Nucleus accumbens (tissue), 56 donors: ENCODE results near the gene HBD.
"Not testable (repeated sequence)": the region's sequence is repeated elsewhere in the genome, so short reads cannot be mapped to it uniquely, and the experiment has no call there.

Experiments
- DNase-seq, 56 donors: peaks; one replicate each; lab custom pipeline; 2025; lab: John Stamatoyannopoulos, UW

The HBD gene

DNA sequence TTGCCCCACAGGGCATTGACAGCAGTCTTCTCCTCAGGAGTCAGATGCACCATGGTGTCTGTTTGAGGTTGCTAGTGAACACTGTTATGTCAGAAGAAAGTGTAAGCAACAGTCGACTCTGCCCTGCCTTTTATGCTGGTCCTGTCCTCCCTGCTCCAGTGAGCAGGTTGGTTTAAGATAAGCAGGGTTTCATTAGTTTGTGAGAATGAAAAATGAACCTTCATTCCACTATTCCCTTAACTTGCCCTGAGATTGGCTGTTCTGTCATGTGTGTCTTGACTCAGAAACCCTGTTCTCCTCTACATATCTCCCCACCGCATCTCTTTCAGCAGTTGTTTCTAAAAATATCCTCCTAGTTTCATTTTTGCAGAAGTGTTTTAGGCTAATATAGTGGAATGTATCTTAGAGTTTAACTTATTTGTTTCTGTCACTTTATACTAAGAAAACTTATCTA, at the start of gene HBD:
HBD (minus strand) TSS at position 103 of the 454 bp plus-strand sequence; CDS start at position 53, 50 bp downstream.
- no peak for DNase-seq

DNA sequence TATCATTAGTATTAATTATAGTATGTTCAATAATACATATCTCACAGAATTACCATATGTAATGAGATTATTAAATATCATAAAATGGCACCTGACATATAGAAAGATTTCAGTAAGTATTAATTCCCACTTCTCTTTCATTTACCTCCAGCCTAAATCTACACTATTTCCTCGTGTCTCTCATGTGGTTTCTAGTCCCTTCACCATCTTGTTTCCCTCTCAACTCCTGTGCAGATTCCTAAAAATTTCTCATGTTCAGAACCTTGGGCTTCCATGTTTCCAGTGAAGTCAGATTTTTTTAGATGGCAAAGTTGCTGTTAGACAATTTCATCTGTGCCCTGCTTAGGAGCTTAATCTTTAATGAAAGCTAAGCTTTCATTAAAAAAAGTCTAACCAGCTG, 49.6 kb upstream of the HBD start:
- DNase-seq = no peak

DNA sequence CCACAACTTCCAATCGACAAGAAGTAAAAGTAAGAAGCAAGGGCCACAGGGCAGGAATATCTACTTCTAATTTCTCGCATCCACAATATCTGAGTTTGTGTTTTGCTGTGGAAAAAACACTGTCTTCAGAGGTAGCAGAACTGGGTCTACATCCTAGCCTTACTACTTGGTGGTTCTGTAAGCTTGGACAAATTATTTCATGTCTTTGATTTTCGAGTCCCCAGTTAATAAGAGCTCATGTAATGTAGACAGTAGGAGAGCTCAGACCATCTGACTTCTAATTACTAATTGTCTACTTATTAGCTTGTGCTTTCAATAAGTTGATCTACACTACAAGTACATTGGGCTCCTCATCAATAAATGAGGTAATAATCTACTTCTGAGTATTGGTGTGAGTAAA, 48.8 kb upstream of the HBD start:
- DNase-seq = no peak

DNA sequence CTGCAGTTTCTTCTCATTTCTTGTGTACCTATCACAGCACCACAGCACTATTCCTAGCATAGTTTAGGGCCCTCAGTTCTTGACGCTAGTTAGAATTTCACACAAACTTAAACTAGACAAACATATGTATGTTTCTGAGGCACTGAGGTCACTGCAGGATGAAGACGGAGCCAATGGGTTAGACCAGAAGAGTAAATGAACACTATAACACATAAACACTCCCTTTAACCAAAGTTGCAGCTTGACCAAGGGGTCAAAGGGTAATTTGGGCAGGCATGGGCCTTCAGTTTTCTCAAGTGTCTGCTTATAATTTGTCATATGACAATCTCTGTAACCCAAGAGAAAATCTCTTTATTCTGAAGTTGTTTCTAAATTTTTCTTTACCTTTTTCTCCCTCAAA, 48.3 kb upstream of the HBD start:
- DNase-seq = no peak

DNA sequence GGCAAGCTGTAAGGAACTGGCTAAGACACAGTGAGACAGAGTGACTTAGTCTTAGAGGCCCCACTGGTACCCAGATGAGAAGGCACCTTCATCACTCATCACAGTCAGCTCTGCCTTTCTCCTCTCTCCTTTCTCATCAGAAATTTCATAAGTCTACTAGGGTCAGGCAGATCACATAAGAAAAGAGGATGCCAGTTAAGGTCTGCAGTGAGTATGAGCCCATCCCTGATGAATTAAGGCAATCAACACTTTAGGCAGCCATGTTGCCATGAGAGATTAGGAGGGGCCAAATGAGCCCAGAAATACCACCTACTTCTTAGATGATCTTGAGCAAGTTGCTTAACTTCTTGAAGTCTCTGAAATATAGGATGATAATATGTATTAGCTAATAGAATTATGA, 47.3 kb upstream of the HBD start:
- no peak for DNase-seq

DNA sequence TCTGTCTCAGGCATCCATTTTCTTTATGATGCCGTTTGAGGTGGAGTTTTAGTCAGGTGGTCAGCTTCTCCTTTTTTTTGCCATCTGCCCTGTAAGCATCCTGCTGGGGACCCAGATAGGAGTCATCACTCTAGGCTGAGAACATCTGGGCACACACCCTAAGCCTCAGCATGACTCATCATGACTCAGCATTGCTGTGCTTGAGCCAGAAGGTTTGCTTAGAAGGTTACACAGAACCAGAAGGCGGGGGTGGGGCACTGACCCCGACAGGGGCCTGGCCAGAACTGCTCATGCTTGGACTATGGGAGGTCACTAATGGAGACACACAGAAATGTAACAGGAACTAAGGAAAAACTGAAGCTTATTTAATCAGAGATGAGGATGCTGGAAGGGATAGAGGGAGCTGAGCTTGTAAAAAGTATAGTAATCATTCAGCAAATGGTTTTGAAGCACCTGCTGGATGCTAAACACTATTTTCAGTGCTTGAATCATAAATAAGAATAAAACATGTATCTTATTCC, 46.4 kb upstream of the HBD start:
- peak in 5 of 56 donors; percentile 3 to 53 (median 7) for DNase-seq

DNA sequence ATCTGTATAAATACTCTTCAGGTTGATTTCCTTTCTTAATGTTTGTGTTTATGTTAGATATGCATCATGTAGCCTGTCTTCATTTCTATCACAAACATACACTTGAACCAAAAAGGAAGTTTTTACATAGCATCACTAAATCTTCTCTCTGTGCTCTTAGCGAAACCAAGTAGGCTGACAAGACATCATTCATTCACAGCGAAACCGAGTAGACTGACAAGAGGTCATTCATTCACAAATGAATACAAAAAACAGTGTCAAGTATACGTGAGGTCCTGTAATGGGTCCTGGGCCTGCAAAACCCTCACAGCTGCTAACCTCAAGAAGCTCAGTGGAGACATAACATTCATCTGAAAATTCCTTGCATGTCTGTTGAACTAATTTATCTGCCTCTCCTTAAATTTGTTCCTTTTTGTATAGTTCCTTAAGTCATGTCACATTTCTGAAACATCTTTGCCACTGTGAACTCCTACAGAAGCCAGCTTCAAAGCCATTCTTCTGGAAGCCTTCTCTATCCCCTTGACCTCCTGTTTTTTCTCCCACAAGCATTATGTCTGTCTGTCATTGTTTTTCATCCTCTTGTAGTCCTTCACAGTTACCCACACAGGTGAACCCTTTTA, 45.3 kb upstream of the HBD start:
- no peak for DNase-seq

DNA sequence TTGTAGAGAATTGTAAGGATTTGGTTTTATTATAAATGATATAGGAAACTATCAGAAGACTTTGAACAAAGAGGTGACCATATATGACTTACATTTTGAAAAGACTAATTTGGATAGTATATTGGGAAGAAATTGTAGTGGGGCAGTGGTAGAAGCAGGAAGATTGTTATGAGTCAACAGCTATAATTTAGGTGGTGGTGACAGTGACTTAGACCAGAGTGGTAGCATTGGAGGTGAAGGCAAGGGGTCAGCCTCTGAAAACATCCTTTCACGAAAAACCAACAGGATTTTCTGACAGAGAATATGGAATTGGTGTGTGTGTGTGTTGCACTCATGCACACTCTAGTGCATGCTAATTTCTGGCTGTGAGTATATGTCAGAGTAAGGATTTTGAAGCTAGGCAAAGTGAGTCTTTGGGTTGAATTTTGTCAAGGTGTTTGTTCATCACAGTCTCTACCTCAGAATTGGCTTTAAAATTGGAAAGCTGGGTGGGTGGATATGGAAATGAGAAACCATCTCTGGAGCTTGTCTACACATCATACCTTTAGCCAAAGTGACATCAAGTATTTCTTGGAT, 43.6 kb upstream of the HBD start:
- no peak for DNase-seq

DNA sequence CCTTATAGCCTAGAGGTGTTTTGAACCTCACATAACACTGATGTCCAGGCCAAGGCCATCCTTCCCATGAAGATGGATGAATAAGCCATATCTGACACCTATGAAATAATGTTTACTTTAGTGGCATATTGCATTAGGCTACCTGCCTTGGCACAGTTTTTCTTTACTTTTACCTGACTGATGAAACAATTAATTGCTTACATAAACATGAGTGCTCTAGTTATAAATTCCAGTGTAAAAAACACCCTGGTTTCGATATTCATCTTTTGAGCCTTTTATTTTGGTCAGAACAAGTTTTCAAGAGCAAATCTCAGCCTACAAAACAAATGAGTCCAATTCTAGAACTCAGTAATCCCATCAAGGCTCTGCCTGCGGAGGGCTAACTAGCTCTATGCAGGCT, 42.4 kb upstream of the HBD start:
- no peak for DNase-seq

DNA sequence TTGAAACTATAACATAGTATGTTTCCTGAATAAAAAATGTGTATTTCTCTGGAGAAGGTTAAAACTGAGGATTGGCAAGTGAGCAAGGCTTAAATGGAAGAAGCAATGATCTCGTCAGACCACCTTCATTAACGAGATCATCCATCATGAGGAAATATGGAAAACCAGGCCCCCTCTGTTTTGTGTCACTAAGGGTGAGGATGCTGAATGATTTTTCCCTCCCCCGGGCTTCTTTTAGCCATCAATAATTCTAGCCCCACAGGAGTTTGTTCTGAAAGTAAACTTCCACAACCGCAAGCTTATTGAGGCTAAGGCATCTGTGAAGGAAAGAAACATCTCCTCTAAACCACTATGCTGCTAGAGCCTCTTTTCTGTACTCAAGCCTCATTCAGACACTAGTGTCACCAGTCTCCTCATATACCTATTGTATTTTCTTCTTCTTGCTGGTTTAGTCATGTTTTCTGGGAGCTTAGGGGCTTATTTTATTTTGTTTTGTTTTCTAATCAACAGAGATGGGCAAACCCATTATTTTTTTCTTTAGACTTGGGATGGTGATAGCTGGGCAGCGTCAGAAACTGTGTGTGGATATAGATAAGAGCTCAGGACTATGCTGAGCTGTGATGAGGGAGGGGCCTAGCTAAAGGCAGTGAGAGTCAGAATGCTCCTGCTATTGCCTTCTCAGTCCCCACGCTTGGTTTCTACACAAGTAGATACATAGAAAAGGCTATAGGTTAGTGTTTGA, 41.3 kb upstream of the HBD start:
- DNase-seq = no peak

DNA sequence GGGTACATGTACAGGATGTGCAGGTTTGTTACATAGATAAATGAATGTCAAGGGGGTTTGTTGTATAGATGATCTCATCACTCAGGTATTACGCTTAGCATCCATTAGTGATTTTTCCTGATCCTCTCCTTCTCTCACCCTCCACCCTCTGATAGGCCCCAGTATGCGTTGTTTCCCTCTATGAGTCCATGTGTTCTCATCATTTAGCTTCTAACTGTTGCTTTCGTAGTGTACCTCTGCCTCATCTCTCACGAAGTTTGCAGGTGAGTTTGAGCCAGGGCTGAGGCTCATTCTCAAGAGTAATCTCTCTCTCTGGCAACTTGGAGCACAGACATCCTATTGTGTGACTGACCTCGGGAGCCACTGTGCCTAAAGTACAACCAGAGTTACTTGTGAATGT, 40.1 kb upstream of the HBD start:
- DNase-seq = no peak

DNA sequence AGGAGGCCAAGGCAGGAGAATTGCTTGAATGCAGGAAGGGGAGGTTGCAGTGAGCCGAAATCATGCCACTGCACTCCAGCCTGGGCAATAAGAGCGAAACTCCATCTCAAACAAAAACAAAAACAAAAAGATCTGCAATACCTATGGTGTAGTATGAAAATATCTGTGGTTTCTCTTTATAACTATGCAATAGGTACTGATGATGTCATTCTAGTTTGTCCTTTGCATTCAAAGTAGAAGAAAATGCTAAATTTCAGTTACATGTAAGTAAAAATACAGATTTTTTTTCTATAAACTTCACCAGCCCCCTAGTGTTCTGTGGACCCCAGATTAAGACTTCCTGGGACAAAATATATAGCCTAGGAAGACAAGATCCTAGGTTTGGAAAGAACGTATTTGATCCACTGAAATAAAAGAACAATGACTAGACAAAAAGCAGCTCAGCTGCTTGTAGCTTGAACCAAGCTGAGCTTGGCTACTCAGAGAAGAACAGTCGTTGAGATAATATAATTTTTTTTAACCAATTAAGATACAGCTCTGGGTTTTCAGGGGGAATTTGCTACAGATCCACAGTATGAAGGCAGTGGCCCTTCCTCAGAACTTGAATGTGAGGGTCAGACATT, 38.2 kb upstream of the HBD start:
- no peak for DNase-seq

DNA sequence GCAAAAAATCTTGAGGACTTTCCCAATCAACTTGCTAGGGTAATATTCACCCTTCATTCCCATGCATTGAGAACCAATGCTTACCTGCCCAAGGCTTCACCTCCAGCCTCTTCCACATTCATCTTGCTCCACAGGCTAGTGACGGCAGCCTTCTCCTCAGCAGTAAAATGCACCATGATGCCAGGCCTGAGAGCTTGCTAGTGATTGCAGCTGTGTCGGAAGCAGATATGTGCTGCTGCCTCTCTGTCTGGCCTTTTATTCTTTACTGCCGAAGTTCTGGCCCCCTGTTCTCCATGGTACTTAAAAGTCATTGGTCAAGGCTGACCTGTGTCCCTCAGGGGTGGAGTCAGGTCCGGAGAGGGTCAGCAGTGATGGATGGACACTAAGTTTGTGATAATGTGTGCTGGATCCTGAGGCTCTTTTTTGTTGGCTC, 35.4 kb upstream of the HBD start, which contains the start of gene HBE1:
HBE1 (minus strand) TSS at position 231 of the 433 bp plus-strand sequence; CDS start at position 176, 55 bp downstream.
- DNase-seq = no peak

DNA sequence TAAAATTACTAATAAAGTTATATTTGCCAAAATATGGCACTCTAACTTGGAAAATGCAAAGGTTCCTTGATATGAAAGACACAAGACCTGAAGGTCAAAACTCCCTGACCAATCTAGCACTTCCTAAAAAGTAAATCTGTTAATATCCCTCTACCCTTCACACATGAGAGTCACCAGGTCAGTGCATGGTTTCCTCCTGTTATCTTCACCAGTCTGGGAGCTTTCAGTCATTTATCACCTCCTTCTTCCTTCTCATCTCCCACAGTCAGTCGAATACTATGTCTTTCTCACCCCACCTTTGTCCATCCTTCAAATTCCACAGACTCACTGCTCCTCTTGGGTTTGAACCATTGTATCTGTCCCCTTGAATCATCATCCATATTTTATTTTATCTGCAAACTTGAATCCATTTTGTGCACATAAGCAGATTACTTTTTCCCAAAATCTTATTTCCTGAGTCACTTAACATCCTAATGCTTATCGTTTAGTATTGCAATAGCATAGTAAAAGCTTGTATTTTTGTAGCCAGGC, 32.8 kb upstream of the HBD start:
- no peak for DNase-seq

DNA sequence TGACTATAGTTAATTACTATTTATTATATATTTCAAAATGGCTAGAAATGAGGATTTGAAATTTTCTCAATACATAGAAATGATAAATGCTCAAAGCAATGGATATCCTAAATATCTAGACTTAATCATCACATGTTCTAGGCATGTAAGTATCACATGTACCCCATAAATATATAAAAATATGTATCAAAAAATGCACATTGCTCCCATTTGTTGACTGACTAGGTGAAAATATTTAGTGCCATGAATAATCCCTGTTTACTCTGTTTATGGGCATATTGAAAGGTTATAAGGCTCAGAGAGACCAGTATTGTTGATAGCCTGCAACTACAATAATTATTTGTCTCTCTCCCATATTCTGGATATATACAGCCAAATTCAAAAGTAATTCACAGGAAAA, 32.3 kb upstream of the HBD start:
- no peak for DNase-seq

DNA sequence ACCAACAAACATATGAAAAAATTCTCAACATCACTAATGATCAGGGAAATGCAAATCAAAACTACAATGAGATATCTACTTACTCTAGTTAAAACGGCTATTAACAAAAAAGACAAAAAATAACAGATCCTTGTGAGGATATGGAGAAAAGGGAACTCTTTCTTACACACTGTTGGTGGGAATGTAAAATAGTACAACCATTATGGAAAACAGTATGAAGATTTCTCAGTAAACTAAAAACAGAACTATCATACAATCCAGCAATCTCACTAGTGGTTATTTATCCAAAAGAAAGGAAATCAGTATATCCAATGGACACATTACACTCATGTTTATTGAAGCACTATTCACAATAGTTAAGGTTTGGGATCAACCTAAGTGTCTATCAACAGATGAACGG, 31.5 kb upstream of the HBD start:
- DNase-seq = no peak

DNA sequence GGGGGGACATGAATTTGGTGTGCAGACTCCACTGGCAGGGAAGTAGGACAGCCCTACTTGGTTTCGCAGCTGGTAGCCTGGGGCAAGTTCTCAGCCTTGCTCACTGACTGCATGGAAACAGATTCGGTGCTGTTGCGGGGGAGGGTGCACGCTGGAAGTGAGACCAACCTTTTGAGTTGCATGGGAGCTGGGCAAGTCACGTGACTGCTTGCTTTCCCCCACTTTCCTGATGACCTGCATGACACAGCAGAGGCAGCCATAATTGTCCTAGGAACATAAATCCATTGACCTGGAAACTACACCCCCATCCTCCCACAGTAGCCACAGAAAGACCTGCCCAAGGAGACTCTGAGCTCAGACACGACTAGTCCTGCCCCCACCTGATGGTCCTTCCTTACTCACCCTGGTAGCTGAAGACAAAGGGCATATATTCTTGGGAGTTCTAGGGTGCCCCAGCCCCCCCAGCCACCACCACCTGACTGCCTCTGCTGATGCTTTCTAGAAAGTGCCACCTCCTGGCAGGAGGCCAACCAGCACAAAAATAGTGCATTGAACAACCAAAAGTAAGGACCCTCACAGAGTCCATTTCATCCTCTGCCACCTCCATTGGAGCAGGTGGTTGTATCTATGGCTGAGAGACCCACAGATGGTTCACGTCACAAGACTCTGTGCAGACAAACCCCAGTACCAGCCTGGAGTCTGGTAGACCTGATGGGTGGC, 24.4 kb upstream of the HBD start:
- DNase-seq = no peak

DNA sequence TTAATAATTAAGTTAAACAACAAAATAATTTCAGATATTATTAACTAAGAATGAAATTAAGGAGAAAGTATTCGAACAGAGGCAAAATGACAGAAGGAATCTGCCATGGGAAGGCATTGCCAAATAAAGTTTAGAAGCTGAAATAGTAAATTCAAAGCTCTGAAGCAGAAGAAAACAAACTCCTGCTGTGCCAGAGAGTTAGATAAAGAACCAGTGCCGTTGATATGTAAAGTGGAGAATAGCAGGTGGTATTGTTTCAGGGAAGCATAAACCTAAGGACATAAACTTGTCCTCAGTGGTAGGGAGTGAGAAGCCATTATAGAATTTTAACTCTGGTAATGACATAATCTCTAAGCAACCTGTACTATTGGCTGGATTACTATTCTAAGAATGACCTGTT, 23.0 kb upstream of the HBD start:
- DNase-seq = no peak

DNA sequence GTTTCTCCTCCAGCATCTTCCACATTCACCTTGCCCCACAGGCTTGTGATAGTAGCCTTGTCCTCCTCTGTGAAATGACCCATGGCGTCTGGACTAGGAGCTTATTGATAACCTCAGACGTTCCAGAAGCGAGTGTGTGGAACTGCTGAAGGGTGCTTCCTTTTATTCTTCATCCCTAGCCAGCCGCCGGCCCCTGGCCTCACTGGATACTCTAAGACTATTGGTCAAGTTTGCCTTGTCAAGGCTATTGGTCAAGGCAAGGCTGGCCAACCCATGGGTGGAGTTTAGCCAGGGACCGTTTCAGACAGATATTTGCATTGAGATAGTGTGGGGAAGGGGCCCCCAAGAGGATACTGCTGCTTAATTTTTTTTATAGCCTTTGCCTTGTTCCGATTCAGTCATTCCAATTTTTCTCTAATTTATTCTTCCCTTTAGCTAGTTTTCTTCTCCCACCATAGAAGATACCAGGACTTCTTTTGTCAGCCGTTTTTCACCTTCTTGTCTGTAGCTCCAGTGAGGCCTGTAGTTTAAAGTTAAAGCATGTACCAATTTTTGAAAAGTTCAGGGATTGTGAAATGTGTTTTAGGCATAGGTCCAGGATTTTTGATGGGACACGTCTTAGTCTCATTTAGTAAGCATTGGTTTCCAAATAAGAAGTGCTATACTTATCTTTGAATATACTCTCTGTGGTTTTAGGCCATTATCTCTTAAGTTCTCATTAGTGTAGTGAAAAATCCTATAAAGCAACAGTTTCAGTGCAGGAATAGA, 20.5 kb upstream of the HBD start, which contains the start of gene HBG2:
HBG2 (minus strand) TSS at position 136 of the 768 bp plus-strand sequence; CDS start at position 83, 53 bp downstream.
- not testable (repeated sequence) for DNase-seq
